Stimulated activated naive CD8-positive, alpha-beta T cell treated with anti-CD3 and anti-CD28 coated beads, Interleukin-15, amount 100 ng/mL, for 72 hours (primary cell): Measurements from ENCODE around the gene ZBTB20.

Source experiments
- ATAC-seq: fragments of 150-1000 bp; cut with Tn5 transposase; 2 replicates; pipeline ENCODE4 v1.10.0; 2021; ENCODE audit warnings: mild to moderate bottlenecking, moderate library complexity
- DNase-seq, 2 donors: peaks; one replicate each; pipeline ENCODE4 v3.0.0; 2021 to 2022
- H3K27ac Mint-ChIP-seq, 2 donors: one replicate each; pipeline ENCODE4 v1.8.0; 2022; ENCODE audit warnings: mild to moderate bottlenecking in 2 of 2, mixed read lengths in 2 of 2, moderate library complexity in 2 of 2
- H3K27me3 Mint-ChIP-seq: one replicate; pipeline ENCODE4 v1.8.0; 2022; ENCODE audit warnings: mixed read lengths
- H3K4me1 Mint-ChIP-seq: one replicate; pipeline ENCODE4 v1.8.0; 2022; ENCODE audit warnings: mild to moderate bottlenecking, mixed read lengths
- H3K4me3 Mint-ChIP-seq, 2 donors: one replicate each; pipeline ENCODE4 v1.8.0; 2022; ENCODE audit warnings: mild to moderate bottlenecking in 2 of 2, mixed read lengths in 2 of 2, moderate library complexity in 1 of 2
- H3K9me3 Mint-ChIP-seq, 2 donors: one replicate each; pipeline ENCODE4 v1.8.0; 2022; ENCODE audit warnings: mixed read lengths in 2 of 2

Gene ZBTB20

GRCh38 chr3:114558271-114558670 is 588.8 kb downstream of the ZBTB20 start:
- H3K4me3 Mint-ChIP-seq, result no peak overlapping the region
- no peaks in the 10 kb centered on the region for H3K27me3 Mint-ChIP-seq
- no peak overlapping the region for H3K27ac Mint-ChIP-seq
- no peak for DNase-seq
- H3K9me3 Mint-ChIP-seq, result no peaks in the 10 kb centered on the region
- H3K4me1 Mint-ChIP-seq, result no peaks in the 10 kb centered on the region
- no peak for ATAC-seq

- DNase-seq, result no peak
- no peaks in the 10 kb centered on the region for H3K27me3 Mint-ChIP-seq
- no peaks in the 10 kb centered on the region for H3K4me1 Mint-ChIP-seq
- no peaks in the 10 kb centered on the region for H3K9me3 Mint-ChIP-seq
- H3K27ac Mint-ChIP-seq, result no peak overlapping the region
- no peak overlapping the region for H3K4me3 Mint-ChIP-seq
- ATAC-seq, result no peak
Observed at GRCh38 chr3:114557791-114558190, 589.3 kb downstream of the ZBTB20 start.

GRCh38 chr3:114556657-114557213 is 590.4 kb downstream of the ZBTB20 start:
- Mint-ChIP-seq H3K27ac (no peak overlapping the region), H3K4me3 (no peak overlapping the region), H3K27me3 (no peaks in the 10 kb centered on the region), H3K4me1 (no peaks in the 10 kb centered on the region), H3K9me3 (no peaks in the 10 kb centered on the region)
- DNase-seq (no peak), ATAC-seq (no peak)

GRCh38 chr3:114554731-114555130 is 592.4 kb downstream of the ZBTB20 start:
- ATAC-seq, result no peak
- H3K9me3 Mint-ChIP-seq, result no peaks in the 10 kb centered on the region
- no peak overlapping the region for H3K27ac Mint-ChIP-seq

GRCh38 chr3:114553949-114554593 is 593.0 kb downstream of the ZBTB20 start:
- H3K4me1 Mint-ChIP-seq, result no peaks in the 10 kb centered on the region
- DNase-seq, result no peak
- ATAC-seq, result no peak
- H3K27ac Mint-ChIP-seq, result no peak overlapping the region
- H3K4me3 Mint-ChIP-seq, result no peak overlapping the region
- H3K9me3 Mint-ChIP-seq, result no peaks in the 10 kb centered on the region
- H3K27me3 Mint-ChIP-seq, result no peaks in the 10 kb centered on the region

More at GRCh38 chr3:114554731-114555130, 592.4 kb downstream of the ZBTB20 start:
- Mint-ChIP-seq H3K4me1 (no peaks in the 10 kb centered on the region), H3K4me3 (no peak overlapping the region), H3K27me3 (no peaks in the 10 kb centered on the region)
- no peak for DNase-seq

- Mint-ChIP-seq H3K4me1 (no peaks in the 10 kb centered on the region), H3K9me3 (no peaks in the 10 kb centered on the region), H3K27ac (no peak overlapping the region), H3K27me3 (no peaks in the 10 kb centered on the region), H3K4me3 (no peak overlapping the region)
- no peak for ATAC-seq
- DNase-seq, result no peak
Observed at GRCh38 chr3:114552527-114552812, 594.6 kb downstream of the ZBTB20 start.

GRCh38 chr3:114551770-114552526 is 595.1 kb downstream of the ZBTB20 start:
- no peak overlapping the region for H3K27ac Mint-ChIP-seq
- no peaks in the 10 kb centered on the region for H3K9me3 Mint-ChIP-seq
- no peak overlapping the region for H3K4me3 Mint-ChIP-seq
- ATAC-seq, result no peak
- DNase-seq, result no peak
- no peaks in the 10 kb centered on the region for H3K27me3 Mint-ChIP-seq
- no peaks in the 10 kb centered on the region for H3K4me1 Mint-ChIP-seq

- no peak for ATAC-seq
- H3K27me3 Mint-ChIP-seq, result no peaks in the 10 kb centered on the region
- no peak overlapping the region for H3K4me3 Mint-ChIP-seq
Observed at GRCh38 chr3:114550165-114550564, 596.9 kb downstream of the ZBTB20 start.

GRCh38 chr3:114545193-114545592 is 601.9 kb downstream of the ZBTB20 start:
- H3K27ac Mint-ChIP-seq, result no peak overlapping the region
- peaks cover 8% of the 10 kb centered on the region for H3K4me1 Mint-ChIP-seq
- DNase-seq (no peak), ATAC-seq (no peak)
- H3K27me3 Mint-ChIP-seq, result no peaks in the 10 kb centered on the region
- H3K9me3 Mint-ChIP-seq, result no peaks in the 10 kb centered on the region
- H3K4me3 Mint-ChIP-seq, result no peak overlapping the region

More at GRCh38 chr3:114550165-114550564, 596.9 kb downstream of the ZBTB20 start:
- H3K4me1 Mint-ChIP-seq, result no peaks in the 10 kb centered on the region
- DNase-seq, result no peak
- no peaks in the 10 kb centered on the region for H3K9me3 Mint-ChIP-seq
- H3K27ac Mint-ChIP-seq, result no peak overlapping the region

GRCh38 chr3:114542359-114542758 is 604.7 kb downstream of the ZBTB20 start:
- Mint-ChIP-seq H3K9me3 (no peaks in the 10 kb centered on the region), H3K27ac (peak overlapping the region in 1 of 2 donors; percentile 16), H3K4me3 (no peak overlapping the region), H3K4me1 (peaks cover 8% of the 10 kb centered on the region), H3K27me3 (no peaks in the 10 kb centered on the region)
- DNase-seq (no peak), ATAC-seq (no peak)

- no peaks in the 10 kb centered on the region for H3K27me3 Mint-ChIP-seq
- H3K9me3 Mint-ChIP-seq, result peaks cover 11 to 12% of the 10 kb centered on the region in 2 donors
- H3K4me1 Mint-ChIP-seq, result peaks cover 12% of the 10 kb centered on the region
- DNase-seq (no peak), ATAC-seq (no peak)
- no peak overlapping the region for H3K27ac Mint-ChIP-seq
- H3K4me3 Mint-ChIP-seq, result no peak overlapping the region
Observed at GRCh38 chr3:114539525-114539924, 607.6 kb downstream of the ZBTB20 start.

- H3K4me3 Mint-ChIP-seq, result no peak overlapping the region
- peaks cover 20 to 25% of the 10 kb centered on the region in 2 donors for H3K9me3 Mint-ChIP-seq
- no peak for ATAC-seq
- no peaks in the 10 kb centered on the region for H3K27me3 Mint-ChIP-seq
- no peak for DNase-seq
- peaks cover 19% of the 10 kb centered on the region for H3K4me1 Mint-ChIP-seq
- H3K27ac Mint-ChIP-seq, result no peak overlapping the region
Observed at GRCh38 chr3:114538211-114538610, 608.9 kb downstream of the ZBTB20 start.

GRCh38 chr3:114528517-114528916 is 618.6 kb downstream of the ZBTB20 start:
- Mint-ChIP-seq H3K9me3 (peaks cover 12 to 13% of the 10 kb centered on the region in 2 donors), H3K4me1 (peaks cover 5% of the 10 kb centered on the region), H3K4me3 (no peak overlapping the region), H3K27me3 (no peaks in the 10 kb centered on the region), H3K27ac (no peak overlapping the region)
- no peak for ATAC-seq
- DNase-seq, result no peak

GRCh38 chr3:114527036-114527644 is 619.9 kb downstream of the ZBTB20 start:
- Mint-ChIP-seq H3K9me3 (peaks cover 0 to 6% of the 10 kb centered on the region in 2 donors), H3K27me3 (no peaks in the 10 kb centered on the region), H3K27ac (no peak overlapping the region), H3K4me1 (no peaks in the 10 kb centered on the region), H3K4me3 (no peak overlapping the region)
- no peak for ATAC-seq
- no peak for DNase-seq

- H3K9me3 Mint-ChIP-seq, result no peaks in the 10 kb centered on the region
- DNase-seq (no peak), ATAC-seq (no peak)
- H3K4me1 Mint-ChIP-seq, result no peaks in the 10 kb centered on the region
- H3K27me3 Mint-ChIP-seq, result no peaks in the 10 kb centered on the region
- no peak overlapping the region for H3K27ac Mint-ChIP-seq
- no peak overlapping the region for H3K4me3 Mint-ChIP-seq
Observed at GRCh38 chr3:114525278-114525677, 621.8 kb downstream of the ZBTB20 start.

GRCh38 chr3:114519415-114519814 is 627.7 kb downstream of the ZBTB20 start:
- Mint-ChIP-seq H3K27me3 (no peaks in the 10 kb centered on the region), H3K9me3 (peaks cover 0 to 7% of the 10 kb centered on the region in 2 donors), H3K4me3 (no peak overlapping the region), H3K27ac (no peak overlapping the region), H3K4me1 (no peaks in the 10 kb centered on the region)
- DNase-seq (no peak), ATAC-seq (no peak)
